GM18517 (cell line): ENCODE data around the gene CMTM6.

Experiments used
- ATAC-seq: cut with Tn5 transposase; IDR thresholded peaks from one replicate; pipeline ENCODE4 v1.9.1; 2021; ENCODE audit warnings: mild to moderate bottlenecking, moderate library complexity; ENCODE audit not compliant: unreplicated experiment

The CMTM6 gene

DNA sequence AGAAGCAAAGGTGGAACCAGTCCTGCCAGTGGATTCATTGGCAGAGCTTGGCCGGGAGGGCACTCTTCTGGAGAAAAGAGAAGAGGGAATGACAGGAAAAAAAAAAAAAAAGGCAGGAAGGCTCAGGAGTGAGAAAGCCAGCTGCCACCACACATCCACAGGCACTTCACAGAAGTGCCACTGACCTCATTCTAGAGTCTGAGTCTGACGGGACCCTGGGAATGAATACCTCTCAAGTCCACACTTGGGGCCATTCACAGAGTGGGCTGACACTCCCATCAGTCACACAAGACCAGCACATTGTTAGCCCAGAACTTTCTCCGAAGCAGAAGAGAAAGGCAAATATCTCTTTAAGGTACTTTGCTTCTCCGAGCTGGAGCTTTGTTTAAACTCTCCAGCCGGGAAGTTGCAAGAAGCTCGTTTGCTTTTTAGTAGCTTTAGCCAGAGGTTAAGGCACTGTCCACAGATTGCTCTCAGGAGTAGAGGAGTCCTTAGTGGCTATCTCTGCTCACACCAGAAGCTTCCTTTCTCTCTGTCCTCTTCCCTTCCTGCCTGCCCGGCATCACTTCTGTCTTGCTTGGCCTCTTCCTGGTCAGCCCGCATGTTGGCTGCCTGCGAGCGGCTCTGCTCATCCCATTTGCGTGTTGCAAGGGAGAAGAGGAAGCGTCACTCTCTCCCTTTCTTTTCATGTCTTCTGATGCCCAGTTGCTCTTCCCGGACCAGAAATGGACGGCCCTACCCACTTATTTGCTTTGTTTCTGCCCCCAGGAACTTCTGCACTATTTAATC is 53.8 kb downstream of the CMTM6 start:
- no peak for ATAC-seq

DNA sequence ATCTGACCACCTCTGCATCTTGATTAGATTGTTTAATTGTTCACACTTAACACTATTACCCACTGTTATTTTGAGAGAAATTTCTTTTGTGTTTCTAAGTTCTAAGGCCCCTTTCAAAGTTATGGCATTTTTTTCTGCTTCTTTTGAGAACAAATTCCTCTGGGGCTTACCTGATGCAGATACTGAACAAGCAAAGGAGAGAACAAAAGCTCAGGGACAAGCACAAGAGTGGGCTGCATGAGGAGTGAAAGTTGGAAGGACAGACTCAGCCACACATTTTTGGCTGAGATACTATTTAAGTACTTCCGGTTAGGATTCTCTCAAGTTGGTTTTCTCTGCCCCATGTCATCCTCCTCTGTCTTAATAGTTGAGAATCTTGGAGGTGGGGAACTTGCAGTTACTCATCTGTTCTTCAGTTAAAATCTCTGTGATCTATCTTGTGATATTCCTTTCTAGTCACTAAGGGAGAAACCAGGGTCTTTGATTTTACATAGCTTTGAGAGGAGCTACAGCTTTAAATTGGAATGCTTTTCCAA is 54.7 kb downstream of the CMTM6 start:
- no peak for ATAC-seq

DNA sequence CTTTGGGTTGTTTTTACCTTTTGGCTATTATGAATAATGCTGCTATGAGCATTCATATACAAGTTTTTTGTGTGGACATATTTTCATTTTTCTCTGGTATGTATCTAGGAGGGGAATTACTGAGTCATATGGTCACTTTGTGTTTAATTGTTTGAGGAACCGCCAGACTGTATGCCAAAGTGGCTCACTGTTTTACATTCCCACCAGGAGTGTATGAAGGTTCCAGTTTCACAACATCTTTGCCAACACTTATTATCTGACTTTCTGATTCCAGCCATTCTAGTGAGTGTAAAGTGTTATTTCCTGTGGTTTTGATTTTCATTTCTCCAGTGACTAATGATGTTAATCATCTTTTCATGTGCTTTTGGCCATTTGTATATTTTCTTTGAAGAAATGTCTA is 59.2 kb downstream of the CMTM6 start:
- no peak for ATAC-seq

DNA sequence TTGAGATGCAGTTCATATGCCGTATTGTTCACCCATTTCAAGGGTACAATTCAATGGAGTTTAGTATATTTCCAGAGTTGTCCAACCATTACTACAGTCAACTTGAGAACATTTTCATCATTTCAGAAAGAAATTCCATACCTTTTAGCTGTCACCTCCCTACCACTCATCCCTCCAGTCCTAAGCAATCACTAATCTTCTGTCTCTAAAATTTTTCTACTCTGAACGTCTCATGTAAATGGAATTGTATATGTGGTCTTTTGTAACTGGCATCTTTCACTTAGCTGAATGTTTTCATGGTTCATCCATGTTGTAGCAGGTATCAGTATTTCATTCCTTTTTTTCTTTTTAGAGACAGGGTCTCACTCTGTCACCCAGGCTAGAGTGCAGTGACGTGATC is 59.9 kb downstream of the CMTM6 start:
- no peak for ATAC-seq

DNA sequence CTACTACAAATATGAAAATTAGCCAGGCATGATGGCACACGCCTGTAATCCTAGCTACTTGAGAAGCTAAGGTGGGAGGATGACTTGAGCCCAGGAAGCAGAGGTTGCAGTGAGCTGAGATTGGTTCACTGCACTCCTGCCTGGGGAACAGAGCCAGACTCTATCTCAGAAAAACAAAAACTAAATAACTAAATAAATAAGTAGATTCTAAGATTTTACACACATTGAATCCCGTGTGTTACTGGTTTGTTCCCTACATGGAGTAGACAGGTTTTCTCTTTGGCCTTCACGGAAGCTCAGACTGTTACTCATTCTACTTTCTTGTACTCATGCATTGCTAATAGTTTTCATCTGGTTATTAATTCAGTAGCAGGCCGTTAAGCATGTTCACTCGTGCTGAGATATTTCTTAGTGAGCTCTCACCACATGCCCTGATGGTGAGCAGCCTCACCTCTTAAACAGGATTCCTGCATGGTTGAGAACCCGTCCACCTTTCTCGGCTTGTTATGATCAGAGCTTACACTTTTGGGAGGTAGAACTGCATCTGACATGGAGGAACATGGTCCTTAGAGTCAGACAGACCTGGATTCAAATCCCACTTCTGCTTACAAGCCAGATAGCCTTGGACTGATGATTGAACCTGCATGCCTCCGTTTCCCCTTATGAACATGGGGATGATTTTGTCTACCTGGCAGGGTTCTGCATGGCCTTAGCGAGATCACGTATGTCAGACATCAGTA is 61.9 kb downstream of the CMTM6 start:
- ATAC-seq, result no peak

DNA sequence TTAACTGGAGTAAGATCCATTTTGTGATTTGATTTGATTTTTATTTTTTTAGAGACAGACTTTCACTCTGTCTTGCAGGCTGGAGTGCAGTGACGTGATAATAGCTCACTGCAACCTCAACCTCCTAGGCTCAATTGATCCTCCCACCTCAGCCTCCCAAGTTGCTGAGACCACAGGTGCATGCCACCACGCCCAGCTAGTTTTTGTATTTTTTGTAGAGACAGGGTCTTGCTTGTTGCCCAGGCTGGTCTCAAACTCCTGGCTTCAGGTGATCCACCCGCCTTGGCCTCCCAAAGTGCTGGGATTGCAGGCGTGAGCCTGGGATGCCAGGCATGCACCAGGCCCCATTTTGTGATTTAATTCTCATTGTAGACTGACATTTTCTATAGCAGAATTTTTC is 63.2 kb downstream of the CMTM6 start:
- peak; percentile 16 for ATAC-seq

DNA sequence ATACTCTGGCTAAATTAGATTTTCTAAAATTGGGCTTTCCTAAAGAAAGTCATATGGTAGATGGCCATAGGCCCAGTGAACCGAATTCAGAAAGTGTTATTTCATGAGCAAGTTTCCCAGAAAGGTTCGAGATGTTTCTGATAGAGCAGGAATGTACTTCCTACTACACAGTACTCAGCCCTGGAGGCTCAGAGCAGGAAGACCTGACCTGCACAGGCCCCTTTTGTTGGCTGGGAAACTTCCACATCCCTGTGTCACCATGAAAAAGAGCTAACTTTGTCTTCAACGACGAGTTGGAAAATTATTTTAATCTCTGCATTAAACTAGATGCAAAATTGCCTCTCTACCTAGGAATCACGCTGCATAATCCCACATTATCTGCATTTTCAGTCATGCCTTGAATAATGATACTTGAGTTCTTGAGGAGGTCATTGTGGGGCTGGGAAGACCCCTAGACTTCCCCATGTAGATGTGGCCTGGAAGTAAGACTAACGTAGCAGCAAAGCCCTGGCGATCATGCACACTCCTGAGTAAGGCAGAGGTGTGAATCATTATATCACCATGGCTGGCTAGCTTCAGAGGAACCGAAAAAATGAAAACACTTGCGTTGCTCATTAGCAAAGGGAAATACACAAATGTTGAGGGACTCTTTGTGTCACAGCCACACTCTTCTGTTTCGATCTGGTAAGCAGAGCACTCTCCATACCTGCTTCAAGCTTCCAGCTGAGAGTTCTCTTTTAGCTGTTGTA is 63.9 kb downstream of the CMTM6 start:
- peak; percentile 94 for ATAC-seq

DNA sequence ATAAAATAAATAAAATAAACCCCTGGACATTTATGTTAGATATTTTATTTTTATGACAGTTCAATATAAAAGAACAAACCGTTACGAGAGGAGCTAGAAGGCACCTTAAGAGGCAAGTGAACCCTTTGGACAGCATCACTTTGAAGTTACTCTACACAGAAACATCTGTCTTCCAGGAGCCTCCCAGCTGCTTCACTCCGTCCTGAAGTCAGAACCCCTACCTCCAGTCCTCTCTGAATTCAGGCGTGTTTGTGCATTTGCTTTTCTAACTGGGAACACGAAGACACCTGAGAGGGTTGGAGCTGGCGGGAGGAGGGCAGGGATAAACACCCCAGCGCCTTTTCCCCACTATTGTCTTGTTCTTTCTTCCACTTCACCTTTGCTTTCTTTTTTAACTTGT is 64.8 kb downstream of the CMTM6 start:
- no peak for ATAC-seq

DNA sequence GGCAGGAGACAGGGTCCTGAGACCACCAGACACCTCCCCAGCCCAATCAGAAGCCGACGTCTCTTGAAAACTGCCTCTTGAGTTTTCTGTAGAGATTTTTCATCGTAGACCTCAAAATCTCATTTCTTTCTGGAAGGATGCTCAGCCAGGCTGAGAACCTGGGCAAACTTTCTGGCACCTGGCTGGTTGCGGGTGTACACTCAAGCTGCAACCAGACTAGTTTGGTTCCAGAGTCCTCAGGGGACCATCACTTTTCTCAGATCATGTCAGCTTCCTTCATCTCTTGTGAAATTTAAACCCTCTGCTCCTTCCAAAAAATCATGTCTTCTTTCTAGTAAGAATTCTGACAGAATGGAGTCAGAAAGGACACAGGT is 65.8 kb downstream of the CMTM6 start:
- ATAC-seq, result no peak

DNA sequence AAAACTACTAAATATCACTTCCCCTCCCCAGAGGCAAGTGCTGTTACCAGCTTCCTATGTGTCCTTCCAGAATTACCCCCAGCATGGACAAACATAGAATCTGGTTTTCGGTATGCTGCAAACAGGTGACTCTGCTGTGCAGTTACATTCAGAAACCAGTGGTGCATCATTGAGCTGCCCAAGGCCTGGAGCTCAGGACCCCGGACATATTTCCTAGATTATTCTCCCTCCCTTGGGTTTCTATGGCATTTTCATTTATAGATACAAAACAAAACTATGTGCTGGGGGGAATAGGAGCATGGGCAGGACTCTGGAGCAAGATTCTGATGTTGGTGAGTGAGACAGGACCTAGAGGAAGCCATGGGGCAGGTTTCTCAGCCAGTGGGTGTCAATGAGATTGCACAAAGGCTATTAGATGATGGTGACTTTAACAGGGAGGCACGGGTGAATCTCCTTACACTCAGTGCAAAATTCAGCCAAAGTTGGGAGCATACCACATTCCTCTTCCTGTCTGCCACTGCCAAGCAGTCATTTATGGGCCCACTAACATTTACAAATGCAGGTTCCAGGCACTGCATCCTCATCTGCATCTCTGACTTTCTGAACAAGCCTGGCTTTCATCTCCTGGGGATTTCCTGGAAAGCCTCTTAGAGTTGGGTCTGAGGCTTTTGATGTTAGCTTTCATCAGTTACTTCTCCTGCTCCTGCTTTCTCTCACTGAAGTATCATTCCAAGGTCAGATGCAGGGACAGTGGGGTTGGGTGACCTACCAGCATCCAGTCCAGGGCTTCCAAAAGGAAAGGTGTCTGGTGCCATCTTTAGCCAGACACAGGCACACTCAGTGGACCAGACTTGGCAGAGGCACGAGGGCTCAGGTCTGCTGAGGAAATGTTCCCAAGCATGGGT is 66.5 kb downstream of the CMTM6 start:
- no peak for ATAC-seq

DNA sequence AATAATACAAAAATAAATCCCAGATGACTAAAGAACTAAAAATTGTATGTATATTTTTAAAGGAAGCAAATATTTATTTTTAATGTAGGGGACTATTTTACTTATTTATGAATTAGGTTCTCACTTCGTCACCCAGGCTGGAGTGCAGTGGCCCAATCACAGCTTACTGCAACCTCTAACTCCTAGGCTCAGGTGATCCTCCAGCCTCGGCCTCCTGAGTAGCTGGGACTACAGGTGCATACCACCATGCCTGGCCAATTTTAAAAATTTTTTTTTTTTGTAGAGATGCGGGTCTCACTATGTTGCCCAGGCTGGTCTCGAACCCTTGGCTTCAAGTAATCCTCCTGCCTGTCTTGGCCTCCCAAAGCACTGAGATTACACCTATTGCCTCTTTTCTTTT is 68.4 kb downstream of the CMTM6 start:
- ATAC-seq, result no peak

DNA sequence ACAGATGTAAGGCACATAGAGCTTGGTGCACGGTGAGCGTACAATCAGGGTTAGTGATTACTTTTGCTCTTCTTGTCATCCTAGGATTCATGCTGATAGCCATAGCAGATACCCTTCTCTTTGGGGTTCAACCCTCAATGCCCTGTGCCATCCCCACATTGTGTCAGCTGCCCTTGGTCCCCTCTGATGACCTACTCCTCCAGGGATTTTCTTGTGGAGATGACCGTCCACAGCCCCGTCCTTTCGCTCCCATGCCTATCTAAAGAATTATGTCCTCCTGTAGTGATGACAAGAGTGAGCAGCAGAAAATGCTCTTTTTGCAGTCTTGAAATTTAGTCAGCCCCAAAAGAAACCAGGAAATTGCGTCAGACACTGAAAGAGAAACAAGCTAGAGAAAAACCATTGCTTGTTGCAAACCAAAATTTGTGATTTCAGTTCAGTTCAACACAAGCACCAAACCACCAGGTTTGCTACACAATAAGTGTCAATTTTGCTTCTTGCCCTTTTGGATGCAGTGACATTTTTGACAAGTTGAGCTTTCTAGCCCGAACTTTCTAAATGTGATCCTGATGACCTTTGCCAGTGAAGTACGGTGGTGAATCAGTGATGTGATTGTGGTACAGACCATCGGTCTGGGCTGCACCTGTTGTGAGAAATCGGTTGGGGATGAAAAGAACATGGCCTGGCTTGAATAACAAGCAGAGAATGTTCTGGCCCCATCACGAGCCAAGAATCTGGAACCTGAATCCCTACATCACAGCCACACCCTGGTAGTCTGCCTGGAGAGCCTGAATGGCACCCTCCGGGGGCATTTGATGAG is 69.7 kb downstream of the CMTM6 start:
- peak; percentile 43 for ATAC-seq

DNA sequence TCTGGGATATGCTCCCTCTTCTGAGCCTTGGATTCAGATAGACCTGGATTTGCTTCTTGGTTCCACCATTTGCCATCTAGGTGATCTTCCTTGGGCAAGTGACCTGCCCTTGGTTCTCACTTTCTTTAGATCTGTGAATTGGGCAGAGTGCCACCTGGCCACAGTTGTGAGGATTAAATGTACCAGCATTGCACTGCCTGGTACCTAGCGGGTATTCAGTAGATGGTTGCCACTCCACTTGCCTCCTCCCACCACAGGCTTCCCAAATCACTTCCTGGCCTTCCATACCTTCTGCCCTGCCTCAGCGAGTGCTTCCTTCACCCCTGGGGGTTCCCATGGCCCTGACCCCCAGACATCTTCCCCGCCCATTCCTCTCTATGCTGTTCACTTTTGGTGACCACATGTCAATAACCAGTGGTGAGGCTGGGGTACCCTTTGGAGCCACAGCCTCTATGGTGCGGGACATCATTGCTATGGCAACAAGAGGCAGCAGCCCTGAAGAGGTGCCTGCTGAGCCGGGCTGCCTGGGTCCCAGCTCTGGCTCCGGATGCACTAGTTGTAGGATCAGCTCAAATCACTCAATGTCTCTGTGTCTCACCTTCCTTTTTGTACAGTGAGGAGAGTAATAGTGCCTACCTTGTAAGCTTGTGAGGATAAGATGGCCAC is 70.5 kb downstream of the CMTM6 start:
- no peak for ATAC-seq

DNA sequence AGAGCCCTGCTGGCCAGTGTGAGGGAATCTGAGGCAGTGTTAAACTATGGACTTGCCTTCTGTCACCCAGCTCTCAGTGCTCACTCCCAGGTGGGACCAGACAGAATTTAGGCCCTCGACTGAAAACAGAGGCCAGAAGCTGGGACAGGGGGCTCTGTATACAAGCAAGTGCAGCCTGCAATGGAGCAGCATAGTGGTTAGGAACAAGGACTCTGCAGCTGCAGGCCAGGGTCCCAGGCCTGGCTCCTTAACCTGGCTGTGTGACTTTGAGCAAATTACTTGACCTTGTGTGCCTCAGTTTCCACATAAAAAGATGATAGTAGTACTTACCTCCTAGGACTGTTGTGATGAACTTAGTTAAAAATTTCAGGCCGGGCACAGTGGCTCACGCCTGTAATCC is 71.2 kb downstream of the CMTM6 start:
- ATAC-seq, result no peak
